AG09319 (cell line): Measurements from ENCODE around the gene NBAS.

Source experiments
- DNase-seq: peaks from one replicate; pipeline ENCODE4 v3.0.0-alpha.2; 2010; ENCODE audit warnings: low read depth; ENCODE audit errors: extremely low read depth
- TF ChIP-seq, protein P1 (sequence below): IDR thresholded peaks from 2 replicates; pipeline ENCODE4 v1.5.1; 2011; ENCODE audit warnings: low read depth, mild to moderate bottlenecking, inconsistent platforms, low read length, moderate library complexity

Gene NBAS

DNA sequence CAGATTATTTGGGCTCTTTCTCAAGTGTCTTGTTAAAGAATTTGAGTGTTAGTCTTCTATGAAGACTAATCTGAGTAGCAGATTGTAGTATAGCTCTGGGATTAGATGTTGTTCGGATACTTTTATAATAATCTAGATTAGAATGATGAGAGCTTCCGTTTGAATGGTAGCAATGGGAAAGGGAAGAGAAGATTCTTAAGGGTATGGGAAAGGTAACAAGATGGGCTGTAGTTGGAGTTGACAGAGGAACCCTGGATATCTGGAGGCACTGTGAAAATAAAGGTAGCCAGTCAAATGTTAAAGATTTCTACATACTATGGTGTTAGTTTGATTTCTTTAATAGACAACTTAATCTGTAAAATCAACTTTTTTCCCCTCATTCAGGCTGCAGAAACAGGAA, 35.2 kb upstream of the NBAS start:
- DNase-seq = no peak
- TF ChIP-seq, protein P1, sequence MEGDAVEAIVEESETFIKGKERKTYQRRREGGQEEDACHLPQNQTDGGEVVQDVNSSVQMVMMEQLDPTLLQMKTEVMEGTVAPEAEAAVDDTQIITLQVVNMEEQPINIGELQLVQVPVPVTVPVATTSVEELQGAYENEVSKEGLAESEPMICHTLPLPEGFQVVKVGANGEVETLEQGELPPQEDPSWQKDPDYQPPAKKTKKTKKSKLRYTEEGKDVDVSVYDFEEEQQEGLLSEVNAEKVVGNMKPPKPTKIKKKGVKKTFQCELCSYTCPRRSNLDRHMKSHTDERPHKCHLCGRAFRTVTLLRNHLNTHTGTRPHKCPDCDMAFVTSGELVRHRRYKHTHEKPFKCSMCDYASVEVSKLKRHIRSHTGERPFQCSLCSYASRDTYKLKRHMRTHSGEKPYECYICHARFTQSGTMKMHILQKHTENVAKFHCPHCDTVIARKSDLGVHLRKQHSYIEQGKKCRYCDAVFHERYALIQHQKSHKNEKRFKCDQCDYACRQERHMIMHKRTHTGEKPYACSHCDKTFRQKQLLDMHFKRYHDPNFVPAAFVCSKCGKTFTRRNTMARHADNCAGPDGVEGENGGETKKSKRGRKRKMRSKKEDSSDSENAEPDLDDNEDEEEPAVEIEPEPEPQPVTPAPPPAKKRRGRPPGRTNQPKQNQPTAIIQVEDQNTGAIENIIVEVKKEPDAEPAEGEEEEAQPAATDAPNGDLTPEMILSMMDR = no peak

DNA sequence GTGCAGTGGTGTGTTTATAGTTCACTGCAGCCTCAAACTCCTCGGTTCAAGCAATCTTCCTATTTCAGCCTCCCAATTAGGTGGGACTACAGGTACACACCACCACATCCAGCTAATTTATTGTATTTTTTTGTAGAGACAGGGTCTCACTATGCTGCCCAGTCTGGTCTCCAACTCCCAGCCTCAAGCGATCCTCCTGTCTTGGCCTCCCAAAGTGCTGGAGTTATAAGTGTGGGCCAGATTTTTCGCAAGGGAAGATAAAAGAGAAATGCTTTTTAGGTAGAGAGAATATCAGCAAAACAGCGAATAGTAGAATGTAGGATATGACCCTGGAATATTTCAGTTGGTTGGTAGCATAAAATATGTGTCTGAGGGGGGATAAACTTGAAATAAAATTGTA, 34.8 kb upstream of the NBAS start:
- no peak for DNase-seq
- TF ChIP-seq, protein P1 = no peak

DNA sequence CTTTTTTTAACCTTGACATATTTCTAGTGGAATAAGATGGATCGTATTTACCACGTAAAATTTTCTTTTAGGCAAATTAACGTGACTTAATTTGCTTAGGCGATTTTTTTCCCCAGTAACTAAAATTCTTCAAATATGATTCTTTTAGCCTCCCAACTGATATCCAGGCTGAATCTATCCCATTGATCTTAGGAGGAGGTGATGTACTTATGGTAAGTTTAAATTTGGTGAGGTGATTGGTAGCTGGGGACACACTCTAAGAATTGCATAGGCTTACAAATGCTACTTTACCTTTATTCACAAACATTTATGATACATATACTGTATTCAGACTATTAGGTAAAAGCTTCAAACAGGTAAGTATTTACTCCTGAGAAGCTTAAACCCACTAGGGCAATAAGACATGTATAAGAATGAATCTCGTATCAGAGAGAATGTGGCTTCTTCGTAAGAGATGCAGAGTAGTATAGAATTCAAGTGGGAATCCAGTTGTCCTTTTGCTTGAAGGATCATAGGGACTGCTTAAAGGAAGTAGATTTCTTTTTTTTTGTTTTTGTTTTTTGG, 34.3 kb upstream of the NBAS start:
- TF ChIP-seq, protein P1 = no peak
- no peak for DNase-seq

DNA sequence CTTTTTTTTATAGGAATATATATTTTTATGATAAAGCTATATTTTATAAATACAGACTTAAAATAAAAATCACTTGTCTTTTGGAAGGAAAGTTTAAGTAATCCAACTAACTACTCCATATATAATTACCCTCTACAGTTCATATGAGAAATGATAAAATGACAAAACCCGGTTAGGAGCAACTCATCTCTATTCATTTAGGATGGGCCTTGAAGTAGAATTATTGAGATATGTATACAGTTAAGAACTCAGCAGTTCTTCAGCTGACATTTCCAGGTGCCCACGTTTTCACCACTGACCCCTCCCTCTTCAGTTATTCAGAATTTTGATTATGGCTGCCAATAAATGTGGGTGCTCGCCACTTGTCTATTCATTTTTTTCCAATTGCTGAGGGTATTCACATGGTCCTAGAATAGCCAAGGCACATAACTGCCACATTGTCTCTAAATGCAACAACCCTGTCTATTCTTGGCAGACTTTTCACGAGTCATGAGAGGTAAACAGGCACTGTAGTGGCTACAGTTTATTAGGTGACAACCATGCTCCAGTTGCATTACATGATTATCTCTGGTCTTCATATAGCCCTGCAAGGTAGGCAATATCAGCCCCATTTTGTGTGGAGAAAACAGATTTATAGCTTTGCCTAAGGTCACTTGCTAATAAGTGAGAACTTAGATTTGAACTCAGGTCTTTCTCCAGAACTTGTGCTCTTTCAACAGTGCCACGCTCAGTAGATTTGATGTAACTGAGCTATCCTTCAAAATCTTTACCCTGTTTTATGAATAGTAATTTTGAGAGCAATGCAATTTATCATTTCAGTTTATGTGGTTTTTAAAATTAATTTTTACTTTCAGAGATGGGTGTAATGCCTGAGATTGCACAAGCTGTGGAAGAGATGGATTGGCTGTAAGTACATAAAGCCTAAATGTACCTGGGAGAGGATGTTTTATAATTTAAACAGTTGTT, 33.4 kb upstream of the NBAS start:
- DNase-seq = no peak
- TF ChIP-seq, protein P1 = no peak

DNA sequence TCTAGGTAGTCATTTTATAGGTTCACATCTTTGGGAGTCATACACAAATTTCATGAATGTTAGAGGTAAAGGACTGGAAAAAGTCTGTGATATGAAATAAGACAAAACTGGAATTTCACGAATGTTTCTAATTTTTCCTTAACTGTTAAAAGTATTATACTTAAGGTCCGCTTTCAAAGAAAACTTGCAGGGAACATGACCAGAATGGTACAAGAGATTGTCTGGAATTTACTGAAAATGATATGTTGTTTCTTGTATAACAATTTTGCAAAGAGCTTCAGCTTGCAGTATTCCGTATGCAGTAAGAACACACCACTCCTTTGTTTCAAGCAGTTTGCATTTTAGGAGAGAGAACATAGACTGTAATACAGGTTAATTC, 32.2 kb upstream of the NBAS start:
- no peak for DNase-seq
- TF ChIP-seq, protein P1 = no peak

DNA sequence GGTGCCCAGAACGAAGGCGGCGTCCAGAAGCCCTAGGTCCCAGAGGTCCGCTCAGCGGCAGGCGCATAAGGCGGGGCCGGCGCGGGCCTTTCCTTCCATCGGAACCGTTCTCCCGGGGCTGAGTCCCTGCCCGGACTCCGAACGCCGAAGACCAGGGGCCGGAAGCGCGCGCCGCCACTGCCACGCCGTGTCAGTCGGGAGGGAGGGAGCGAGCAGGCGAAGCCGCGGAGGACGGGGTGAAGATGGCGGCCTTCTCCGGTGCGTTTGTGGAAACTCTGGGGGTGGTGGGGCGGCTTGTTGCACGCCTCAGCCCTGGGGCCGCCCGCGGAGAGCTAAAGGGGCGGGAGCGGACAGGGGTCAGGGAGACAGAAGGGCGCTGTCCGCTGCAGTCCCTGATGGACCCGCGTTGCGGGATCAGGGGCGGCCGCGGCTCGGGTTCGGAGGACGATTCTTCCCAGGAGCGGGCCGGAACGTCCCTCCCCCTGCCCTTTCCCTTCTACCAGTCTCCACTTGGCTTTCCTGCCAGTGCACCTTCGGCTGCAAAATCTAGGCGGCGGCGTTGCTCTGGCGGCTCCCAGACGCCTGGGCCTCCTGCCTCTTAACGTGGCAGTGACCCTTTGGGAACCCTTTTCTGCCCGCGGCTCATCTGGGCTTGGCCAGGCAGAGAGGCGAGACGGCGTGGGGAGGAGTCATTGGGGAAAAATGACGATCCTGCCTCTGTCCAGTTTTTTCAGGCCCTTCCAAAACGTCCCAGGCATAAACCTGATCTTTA, 30.7 kb upstream of the NBAS start, which contains the start of gene DDX1:
Gene DDX1, plus strand, starts transcription at position 177 of the 772 bp plus-strand sequence. Its CDS starts 66 bp downstream, at position 243.
- peak; percentile 57 for DNase-seq
- TF ChIP-seq, protein P1 = no peak

DNA sequence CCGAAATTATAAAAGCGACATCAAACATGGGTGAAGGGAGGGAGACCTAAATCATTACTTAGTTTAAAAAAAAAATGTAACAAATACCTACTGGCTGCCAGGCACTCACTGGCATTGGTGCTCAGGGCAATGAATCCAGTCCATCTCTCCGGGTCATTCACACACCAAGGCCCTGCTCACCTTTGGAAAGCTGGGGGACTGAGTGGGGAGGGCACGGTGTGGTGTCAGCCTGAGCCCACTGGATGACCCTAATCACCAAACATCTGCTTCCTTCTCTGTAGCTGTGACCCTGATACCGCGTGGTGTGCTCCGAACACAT, 30.2 kb upstream of the NBAS start:
- TF ChIP-seq, protein P1 = no peak
- DNase-seq = no peak
